ENCODE results near the gene TUBB. TPM values are rescaled to one million over a fixed set of nuclear protein-coding genes. Genes with fewer than 3 reads are reported as not detected.

Gene TUBB
- polyA plus RNA-seq, 1 donor: 512 TPM

Other genes with a start within 250 kb of the TUBB start
- gene HLA-E, start 230.8 kb upstream of the TUBB start, polyA plus RNA-seq: 170 TPM
- 54.9 TPM for gene GNL1, start 163.9 kb upstream of the TUBB start, polyA plus RNA-seq
- gene PRR3, start 163.1 kb upstream of the TUBB start, polyA plus RNA-seq: 18.5 TPM
- 80.3 TPM for gene ABCF1, start 148.9 kb upstream of the TUBB start, polyA plus RNA-seq
- 43.6 TPM for gene PPP1R10, start 103.1 kb upstream of the TUBB start, polyA plus RNA-seq
- 46.8 TPM for gene MRPS18B, start 102.5 kb upstream of the TUBB start, polyA plus RNA-seq
- gene ATAT1, start 93.5 kb upstream of the TUBB start, polyA plus RNA-seq: 36.6 TPM
- 34.7 TPM for gene C6orf136, start 73.2 kb upstream of the TUBB start, polyA plus RNA-seq
- gene DHX16, start 47.3 kb upstream of the TUBB start, polyA plus RNA-seq: 48.5 TPM
- gene PPP1R18, start 33.7 kb upstream of the TUBB start, polyA plus RNA-seq: 23.0 TPM
- 16.5 TPM for gene NRM, start 29.4 kb upstream of the TUBB start, polyA plus RNA-seq
- gene MDC1, start 3.1 kb upstream of the TUBB start, polyA plus RNA-seq: 22.5 TPM
- 94.5 TPM for gene FLOT1, start 22.3 kb downstream of the TUBB start, polyA plus RNA-seq
- gene IER3, start 24.2 kb downstream of the TUBB start, polyA plus RNA-seq: 24.7 TPM
- 150 TPM for gene DDR1, start 164.2 kb downstream of the TUBB start, polyA plus RNA-seq
- 24.4 TPM for gene GTF2H4, start 187.9 kb downstream of the TUBB start, polyA plus RNA-seq
- 43.5 TPM for gene VARS2, start 193.9 kb downstream of the TUBB start, polyA plus RNA-seq
- gene SFTA2, start 211.8 kb downstream of the TUBB start, polyA plus RNA-seq: 0.70 TPM
- 0.04 TPM for gene MUCL3, start 220.6 kb downstream of the TUBB start, polyA plus RNA-seq

Measured in large intestine (tissue), 1 donor.